ENCODE results near the gene TUBB1.

The TUBB1 gene

GRCh38 chr20:59069026-59069425, 49.8 kb downstream of the TUBB1 start:
- no peak for DNase-seq (ENCODE audit: low read depth)
- no peak for TF ChIP-seq CTCF (IDR thresholded peaks at IDR 0.05; ENCODE audit: low read depth, low read length, missing control alignments)
- H3K4me3 ChIP-seq (ENCODE audit: low read depth, low read length), result no peak overlapping the region
- in situ Hi-C loops (cut with HindIII; ENCODE audit: low sequenced_read_pairs), result no loop called here

- no peak overlapping the region for H3K4me3 ChIP-seq (ENCODE audit: low read depth, low read length)
- DNase-seq (ENCODE audit: low read depth), result no peak
- in situ Hi-C loops (cut with HindIII; ENCODE audit: low sequenced_read_pairs), result no loop called here
- no peak for TF ChIP-seq CTCF (IDR thresholded peaks at IDR 0.05; ENCODE audit: low read depth, low read length, missing control alignments)
Observed at GRCh38 chr20:59071216-59071615, 52.0 kb downstream of the TUBB1 start.

- no peak for TF ChIP-seq CTCF (IDR thresholded peaks at IDR 0.05; ENCODE audit: low read depth, low read length, missing control alignments)
- in situ Hi-C loops (cut with HindIII; ENCODE audit: low sequenced_read_pairs), result no loop called here
- DNase-seq (ENCODE audit: low read depth), result no peak
- no peak overlapping the region for H3K4me3 ChIP-seq (ENCODE audit: low read depth, low read length)
Observed at GRCh38 chr20:59073582-59073981, 54.4 kb downstream of the TUBB1 start.

GRCh38 chr20:59074456-59074855, 55.2 kb downstream of the TUBB1 start:
- no peak overlapping the region for H3K4me3 ChIP-seq (ENCODE audit: low read depth, low read length)
- in situ Hi-C loops (cut with HindIII; ENCODE audit: low sequenced_read_pairs), result no loop called here
- no peak for TF ChIP-seq CTCF (IDR thresholded peaks at IDR 0.05; ENCODE audit: low read depth, low read length, missing control alignments)
- no peak for DNase-seq (ENCODE audit: low read depth)

GRCh38 chr20:59075934-59076508, 56.8 kb downstream of the TUBB1 start:
- TF ChIP-seq CTCF (IDR thresholded peaks at IDR 0.05; ENCODE audit: low read depth, low read length, missing control alignments), result no peak
- in situ Hi-C loops (cut with HindIII; ENCODE audit: low sequenced_read_pairs), result no loop called here
- H3K4me3 ChIP-seq (ENCODE audit: low read depth, low read length), result no peak overlapping the region
- DNase-seq (ENCODE audit: low read depth), result no peak
